DOHH2 (cell line): ENCODE results near the gene CARD11.

ENCODE experiments used
- EZH2phosphoT487 ChIP-seq: fragments of 200-600 bp; sonication (generic); IDR thresholded peaks from 2 replicates; pipeline ENCODE4 v1.6.1; 2017; ENCODE audit warnings: borderline replicate concordance, mild to moderate bottlenecking, antibody characterized with exemption, low read length, moderate library complexity, mixed read lengths
- TF ChIP-seq, protein P1 (sequence below): fragments of 200-600 bp; sonication (generic); IDR thresholded peaks from one replicate; pipeline ENCODE4 v1.5.1; 2014; ENCODE audit warnings: antibody characterized with exemption, mild to moderate bottlenecking, low read depth, low read length; ENCODE audit not compliant: poor library complexity, severe bottlenecking

DNA sequence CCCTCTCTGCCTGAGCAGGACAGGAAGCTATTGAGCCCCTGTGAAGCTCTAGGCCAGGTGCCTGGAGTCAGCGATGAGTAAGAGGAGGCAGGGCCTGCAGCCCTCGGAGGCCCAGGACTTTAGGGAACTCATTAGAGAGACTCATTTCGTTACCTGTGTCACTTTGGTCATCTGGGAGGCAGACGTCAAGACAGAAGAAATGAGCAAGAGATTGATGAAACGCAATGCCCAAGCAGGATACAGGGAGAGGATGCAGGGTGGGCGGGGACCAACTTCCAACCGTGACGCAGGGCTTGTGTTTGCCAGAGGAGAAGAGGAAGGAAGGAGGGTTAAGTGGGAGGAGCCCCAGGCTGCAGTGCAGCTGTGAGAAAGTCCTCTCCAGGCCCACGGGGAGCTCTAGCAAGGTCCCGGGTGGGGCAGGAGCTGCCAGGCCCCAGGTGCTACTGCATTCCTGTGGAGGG, 173.2 kb downstream of the CARD11 start:
- TF ChIP-seq, protein P1, sequence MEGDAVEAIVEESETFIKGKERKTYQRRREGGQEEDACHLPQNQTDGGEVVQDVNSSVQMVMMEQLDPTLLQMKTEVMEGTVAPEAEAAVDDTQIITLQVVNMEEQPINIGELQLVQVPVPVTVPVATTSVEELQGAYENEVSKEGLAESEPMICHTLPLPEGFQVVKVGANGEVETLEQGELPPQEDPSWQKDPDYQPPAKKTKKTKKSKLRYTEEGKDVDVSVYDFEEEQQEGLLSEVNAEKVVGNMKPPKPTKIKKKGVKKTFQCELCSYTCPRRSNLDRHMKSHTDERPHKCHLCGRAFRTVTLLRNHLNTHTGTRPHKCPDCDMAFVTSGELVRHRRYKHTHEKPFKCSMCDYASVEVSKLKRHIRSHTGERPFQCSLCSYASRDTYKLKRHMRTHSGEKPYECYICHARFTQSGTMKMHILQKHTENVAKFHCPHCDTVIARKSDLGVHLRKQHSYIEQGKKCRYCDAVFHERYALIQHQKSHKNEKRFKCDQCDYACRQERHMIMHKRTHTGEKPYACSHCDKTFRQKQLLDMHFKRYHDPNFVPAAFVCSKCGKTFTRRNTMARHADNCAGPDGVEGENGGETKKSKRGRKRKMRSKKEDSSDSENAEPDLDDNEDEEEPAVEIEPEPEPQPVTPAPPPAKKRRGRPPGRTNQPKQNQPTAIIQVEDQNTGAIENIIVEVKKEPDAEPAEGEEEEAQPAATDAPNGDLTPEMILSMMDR = no peak
- no peak for TF ChIP-seq EZH2phosphoT487
